DND-41 (cell line): ENCODE data around the gene RIPOR3.

ENCODE experiments used
- ATAC-seq: fragments of 200-7000 bp; cut with Tn5 transposase; 3 replicates; pipeline ENCODE4 v1.9.1; 2021; ENCODE audit warnings: low read depth; ENCODE audit not compliant: insufficient read depth
- DNase-seq: peaks from one replicate; pipeline ENCODE4 v3.0.0-alpha.2; 2020
- H2AFZ ChIP-seq: 2 replicates; pipeline ENCODE4 v1.6.0; 2012; ENCODE audit warnings: low read depth, low read length
- H3K27ac ChIP-seq: 2 replicates; pipeline ENCODE4 v1.5.1; 2012; ENCODE audit warnings: low read length, inconsistent platforms
- H3K27me3 ChIP-seq: fragments of 200-600 bp; sonication (generic); 2 replicates; pipeline ENCODE4 v1.6.0; 2012; ENCODE audit warnings: low read length, mild to moderate bottlenecking, inconsistent platforms; ENCODE audit not compliant: insufficient read depth, poor library complexity
- H3K36me3 ChIP-seq: 2 replicates; pipeline ENCODE4 v1.5.1; 2012; ENCODE audit warnings: low read length, inconsistent platforms; ENCODE audit not compliant: insufficient read depth
- H3K4me1 ChIP-seq: 2 replicates; pipeline ENCODE4 v1.5.1; 2012; ENCODE audit warnings: mild to moderate bottlenecking, low read length; ENCODE audit not compliant: insufficient read depth
- H3K4me2 ChIP-seq: 2 replicates; pipeline ENCODE4 v1.6.0; 2012; ENCODE audit warnings: mild to moderate bottlenecking, moderate library complexity, low read length, inconsistent platforms; ENCODE audit not compliant: insufficient read depth
- H3K4me3 ChIP-seq, 2 experiments: fragments of 200-600 bp in 1 of 2; shearing (Covaris generic) in 1 of 2; 2 replicates each; pipeline ENCODE4 v1.5.1; 2012 to 2016; ENCODE audit warnings: inconsistent platforms in 2 of 2, low read length in 2 of 2, mild to moderate bottlenecking in 2 of 2, low read depth in 1 of 2, moderate library complexity in 1 of 2
- H3K79me2 ChIP-seq: 2 replicates; pipeline ENCODE4 v1.6.0; 2012; ENCODE audit warnings: low read length, inconsistent platforms; ENCODE audit not compliant: insufficient read depth
- H3K9ac ChIP-seq: 2 replicates; pipeline ENCODE4 v1.6.0; 2012; ENCODE audit warnings: low read depth, mild to moderate bottlenecking, inconsistent platforms, low read length, moderate library complexity
- H3K9me3 ChIP-seq: 2 replicates; pipeline ENCODE4 v1.5.1; 2012; ENCODE audit warnings: low read length, moderate library complexity, mild to moderate bottlenecking, inconsistent platforms; ENCODE audit not compliant: insufficient read depth, severe bottlenecking
- H4K20me1 ChIP-seq: 2 replicates; pipeline ENCODE4 v1.6.0; 2012; ENCODE audit warnings: low read length; ENCODE audit not compliant: insufficient read depth
- EZH2 ChIP-seq: IDR thresholded peaks from 3 replicates; pipeline ENCODE4 v1.6.1; 2012; ENCODE audit warnings: borderline replicate concordance, low read depth, mild to moderate bottlenecking, moderate library complexity, low read length, inconsistent platforms; ENCODE audit not compliant: severe bottlenecking
- TF ChIP-seq, protein P1 (sequence below): IDR thresholded peaks from 2 replicates; pipeline ENCODE4 v1.5.1; 2012; ENCODE audit warnings: borderline replicate concordance, low read length, moderate library complexity, mild to moderate bottlenecking; ENCODE audit not compliant: poor library complexity, severe bottlenecking; ENCODE audit errors: extremely low read depth

The RIPOR3 gene

DNA sequence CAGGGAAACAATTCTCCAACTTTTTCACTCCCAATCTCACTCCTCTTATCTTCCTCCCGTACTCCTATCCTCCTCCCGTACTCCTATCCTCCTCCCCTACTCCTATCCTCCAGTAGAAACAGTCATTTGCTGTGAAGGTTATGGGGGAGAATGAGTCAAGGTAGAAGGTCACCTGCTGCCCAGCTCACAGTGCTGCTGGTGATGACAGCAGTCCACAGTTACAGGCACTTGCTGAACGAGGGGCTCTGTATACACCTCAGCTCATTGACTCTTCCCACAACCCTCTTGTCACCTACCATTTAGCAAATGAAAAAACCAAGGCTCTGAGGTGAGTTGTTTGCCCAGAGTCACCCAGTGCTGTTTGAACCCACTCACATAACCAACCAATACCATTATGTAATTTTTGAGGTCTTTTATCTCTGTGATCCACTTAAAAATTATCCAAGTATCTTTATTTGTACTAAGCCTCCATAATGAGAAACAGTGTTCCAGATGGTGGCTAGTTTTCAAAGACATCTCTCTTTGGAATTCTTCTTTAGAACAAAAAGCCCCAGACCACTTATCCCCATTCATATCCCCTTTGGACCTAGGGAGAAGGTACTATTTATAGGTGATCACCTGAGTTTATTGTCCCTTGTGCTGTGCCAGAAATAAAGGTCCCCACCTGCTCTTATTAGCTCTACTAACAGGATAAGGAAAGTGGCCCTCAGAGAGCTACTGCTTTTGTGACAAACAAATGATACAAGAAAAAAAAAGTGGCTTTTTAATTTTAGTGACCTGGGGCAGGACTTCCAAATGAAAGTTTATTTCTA is 128.0 kb downstream of the RIPOR3 start:
- no peak for DNase-seq
- H3K4me3 ChIP-seq, result no peak overlapping the region
- no peak overlapping the region for H2AFZ ChIP-seq
- no peak overlapping the region for H3K4me2 ChIP-seq
- no peak overlapping the region for H3K9ac ChIP-seq
- H4K20me1 ChIP-seq, result peaks cover 25% of the 10 kb centered on the region; the same call in 1 of the 2 replicates
- no peak overlapping the region for H3K27ac ChIP-seq
- no peaks in the 10 kb centered on the region for H3K9me3 ChIP-seq
- ATAC-seq, result no peak
- no peak for TF ChIP-seq EZH2
- TF ChIP-seq, protein P1, sequence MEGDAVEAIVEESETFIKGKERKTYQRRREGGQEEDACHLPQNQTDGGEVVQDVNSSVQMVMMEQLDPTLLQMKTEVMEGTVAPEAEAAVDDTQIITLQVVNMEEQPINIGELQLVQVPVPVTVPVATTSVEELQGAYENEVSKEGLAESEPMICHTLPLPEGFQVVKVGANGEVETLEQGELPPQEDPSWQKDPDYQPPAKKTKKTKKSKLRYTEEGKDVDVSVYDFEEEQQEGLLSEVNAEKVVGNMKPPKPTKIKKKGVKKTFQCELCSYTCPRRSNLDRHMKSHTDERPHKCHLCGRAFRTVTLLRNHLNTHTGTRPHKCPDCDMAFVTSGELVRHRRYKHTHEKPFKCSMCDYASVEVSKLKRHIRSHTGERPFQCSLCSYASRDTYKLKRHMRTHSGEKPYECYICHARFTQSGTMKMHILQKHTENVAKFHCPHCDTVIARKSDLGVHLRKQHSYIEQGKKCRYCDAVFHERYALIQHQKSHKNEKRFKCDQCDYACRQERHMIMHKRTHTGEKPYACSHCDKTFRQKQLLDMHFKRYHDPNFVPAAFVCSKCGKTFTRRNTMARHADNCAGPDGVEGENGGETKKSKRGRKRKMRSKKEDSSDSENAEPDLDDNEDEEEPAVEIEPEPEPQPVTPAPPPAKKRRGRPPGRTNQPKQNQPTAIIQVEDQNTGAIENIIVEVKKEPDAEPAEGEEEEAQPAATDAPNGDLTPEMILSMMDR, result no peak
- H3K79me2 ChIP-seq, result peaks cover 12% of the 10 kb centered on the region
- no peaks in the 10 kb centered on the region for H3K27me3 ChIP-seq
- no peaks in the 10 kb centered on the region for H3K4me1 ChIP-seq
- H3K36me3 ChIP-seq, result peaks cover 58% of the 10 kb centered on the region

DNA sequence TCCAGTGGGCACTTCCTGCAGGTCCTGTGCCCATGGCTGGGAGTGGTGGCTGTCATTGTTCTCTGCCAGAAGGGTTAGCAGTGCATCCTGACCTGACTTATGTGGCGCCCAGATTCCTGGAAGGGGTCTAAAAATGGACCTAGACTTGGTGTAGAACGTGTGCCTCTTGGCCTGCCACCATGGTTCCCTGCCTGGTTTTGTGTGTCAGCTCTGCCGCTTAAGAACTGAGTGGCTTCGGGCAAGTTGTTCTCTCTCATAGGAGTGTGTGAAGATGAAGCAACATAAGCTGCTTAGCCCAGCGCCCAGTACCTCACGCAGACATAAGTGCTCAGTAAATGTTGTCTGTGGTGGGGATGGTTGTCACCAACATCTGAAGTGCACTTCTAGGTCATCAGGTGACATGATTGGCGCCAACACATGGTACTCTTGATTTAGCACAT is 129.1 kb downstream of the RIPOR3 start:
- Histone ChIP-seq H3K4me3 (no peak overlapping the region), H3K4me2 (no peak overlapping the region), H4K20me1 (peaks cover 22% of the 10 kb centered on the region; the same call in 1 of the 2 replicates), H3K27me3 (no peaks in the 10 kb centered on the region), H3K9me3 (no peaks in the 10 kb centered on the region), H3K27ac (no peak overlapping the region), H3K79me2 (peaks cover 22% of the 10 kb centered on the region), H3K36me3 (peaks cover 48% of the 10 kb centered on the region), H2AFZ (no peak overlapping the region), H3K9ac (no peak overlapping the region), H3K4me1 (no peaks in the 10 kb centered on the region)
- ATAC-seq (no peak), DNase-seq (no peak)
- TF ChIP-seq EZH2, result no peak
- TF ChIP-seq, protein P1, result no peak

DNA sequence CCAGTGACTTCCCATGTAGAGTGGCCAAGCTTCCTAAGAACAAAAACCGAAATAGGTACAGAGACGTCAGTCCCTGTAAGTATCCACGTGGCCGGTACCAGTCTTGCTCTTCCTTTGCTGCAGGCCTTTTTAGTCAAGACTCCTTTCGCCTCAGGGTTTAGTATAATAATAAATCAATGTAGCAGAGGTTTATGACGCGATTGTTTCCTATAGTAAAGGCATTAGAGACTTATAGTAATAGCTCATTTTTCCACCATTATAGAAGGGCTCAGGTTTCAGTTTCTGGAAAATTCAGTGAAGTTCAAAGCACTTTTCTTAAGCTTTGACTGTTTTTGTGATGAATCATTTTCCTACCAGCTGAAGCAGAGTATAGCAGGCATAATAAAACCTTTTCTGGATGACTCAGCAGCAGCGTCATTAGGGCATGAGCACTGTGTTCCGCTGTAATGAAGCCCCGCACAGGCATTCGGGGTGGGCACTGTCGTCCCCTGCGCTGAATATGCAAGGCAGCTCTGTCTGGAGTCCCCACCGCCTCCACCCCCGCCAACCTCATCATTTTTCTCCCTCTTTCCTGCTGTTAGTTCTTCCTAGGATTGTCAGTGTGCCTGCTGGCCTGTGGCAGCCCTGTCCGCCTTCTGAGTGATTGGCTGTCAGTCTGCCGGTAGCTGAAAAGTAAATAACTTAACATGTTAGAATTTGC is 129.8 kb downstream of the RIPOR3 start:
- H3K27me3 ChIP-seq, result no peaks in the 10 kb centered on the region
- DNase-seq, result no peak
- no peak overlapping the region for H3K27ac ChIP-seq
- H2AFZ ChIP-seq, result no peak overlapping the region
- H3K79me2 ChIP-seq, result peaks cover 28% of the 10 kb centered on the region
- H3K36me3 ChIP-seq, result peaks cover 43% of the 10 kb centered on the region
- H3K4me1 ChIP-seq, result no peaks in the 10 kb centered on the region
- no peak overlapping the region for H3K9ac ChIP-seq
- TF ChIP-seq, protein P1, result no peak
- no peak for TF ChIP-seq EZH2
- no peak overlapping the region for H3K4me3 ChIP-seq
- ATAC-seq, result no peak
- no peak overlapping the region for H3K4me2 ChIP-seq
- no peaks in the 10 kb centered on the region for H3K9me3 ChIP-seq
- H4K20me1 ChIP-seq, result peaks cover 20% of the 10 kb centered on the region; the same call in 1 of the 2 replicates
